ENCODE results near the gene MAST2.

Gene MAST2

DNA sequence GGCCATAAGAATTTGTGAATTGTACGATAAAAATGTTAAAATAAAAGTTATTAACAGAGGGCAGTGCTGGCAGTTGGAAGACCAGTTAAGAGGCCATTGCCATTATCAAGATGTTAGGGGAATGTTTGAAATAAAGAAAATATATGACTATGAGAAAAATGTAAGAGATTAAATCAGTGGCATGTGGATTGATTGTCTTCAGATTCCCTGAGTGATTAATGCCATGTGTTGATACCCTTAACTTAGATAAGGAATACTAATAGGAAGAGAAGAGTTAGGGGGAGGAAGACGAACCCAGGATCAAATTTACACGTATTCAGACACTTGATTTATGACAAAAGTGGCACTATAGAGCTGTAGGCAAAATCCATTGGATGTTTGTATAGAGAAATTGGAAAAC, 173.2 kb downstream of the MAST2 start:
- DNase-seq (ENCODE audit: low read depth) = no peak
- no peak overlapping the region for H3K4me3 ChIP-seq (ENCODE audit: low read depth, low read length)
- in situ Hi-C loops (cut with HindIII; ENCODE audit: low sequenced_read_pairs) = no loop called here
- TF ChIP-seq, protein P1, sequence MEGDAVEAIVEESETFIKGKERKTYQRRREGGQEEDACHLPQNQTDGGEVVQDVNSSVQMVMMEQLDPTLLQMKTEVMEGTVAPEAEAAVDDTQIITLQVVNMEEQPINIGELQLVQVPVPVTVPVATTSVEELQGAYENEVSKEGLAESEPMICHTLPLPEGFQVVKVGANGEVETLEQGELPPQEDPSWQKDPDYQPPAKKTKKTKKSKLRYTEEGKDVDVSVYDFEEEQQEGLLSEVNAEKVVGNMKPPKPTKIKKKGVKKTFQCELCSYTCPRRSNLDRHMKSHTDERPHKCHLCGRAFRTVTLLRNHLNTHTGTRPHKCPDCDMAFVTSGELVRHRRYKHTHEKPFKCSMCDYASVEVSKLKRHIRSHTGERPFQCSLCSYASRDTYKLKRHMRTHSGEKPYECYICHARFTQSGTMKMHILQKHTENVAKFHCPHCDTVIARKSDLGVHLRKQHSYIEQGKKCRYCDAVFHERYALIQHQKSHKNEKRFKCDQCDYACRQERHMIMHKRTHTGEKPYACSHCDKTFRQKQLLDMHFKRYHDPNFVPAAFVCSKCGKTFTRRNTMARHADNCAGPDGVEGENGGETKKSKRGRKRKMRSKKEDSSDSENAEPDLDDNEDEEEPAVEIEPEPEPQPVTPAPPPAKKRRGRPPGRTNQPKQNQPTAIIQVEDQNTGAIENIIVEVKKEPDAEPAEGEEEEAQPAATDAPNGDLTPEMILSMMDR (IDR thresholded peaks at IDR 0.05; ENCODE audit: low read depth, low read length, missing control alignments) = no peak

- TF ChIP-seq, protein P1 (IDR thresholded peaks at IDR 0.05; ENCODE audit: low read depth, low read length, missing control alignments) = no peak
- in situ Hi-C loops (cut with HindIII; ENCODE audit: low sequenced_read_pairs) = no loop called here
- no peak for DNase-seq (ENCODE audit: low read depth)
- no peak overlapping the region for H3K4me3 ChIP-seq (ENCODE audit: low read depth, low read length)
Observed at GRCh38 chr1:45979074-45979777, 175.8 kb downstream of the MAST2 start.

GRCh38 chr1:45979778-45980176, 176.4 kb downstream of the MAST2 start:
- in situ Hi-C loops (cut with HindIII; ENCODE audit: low sequenced_read_pairs) = no loop called here
- no peak for DNase-seq (ENCODE audit: low read depth)
- TF ChIP-seq, protein P1 (IDR thresholded peaks at IDR 0.05; ENCODE audit: low read depth, low read length, missing control alignments) = no peak
- no peak overlapping the region for H3K4me3 ChIP-seq (ENCODE audit: low read depth, low read length)

DNA sequence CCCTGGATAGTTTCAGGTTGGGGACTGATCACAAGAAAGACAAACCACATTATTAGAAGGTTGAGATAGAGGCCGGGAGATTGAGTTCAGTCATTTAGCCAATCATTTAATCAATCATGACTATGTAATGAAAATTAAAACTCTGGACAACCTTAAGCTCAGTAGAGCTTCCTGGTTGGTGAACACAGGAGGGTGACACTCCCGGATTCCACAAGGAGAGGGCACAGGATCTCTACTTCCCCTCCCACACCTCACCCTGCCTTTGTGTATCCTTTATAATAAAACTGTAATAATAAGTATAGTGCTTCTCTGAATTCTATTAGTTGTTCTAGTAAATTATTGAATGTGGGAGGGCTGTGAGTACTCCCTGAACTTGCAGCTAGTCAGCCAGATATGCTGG, 178.9 kb downstream of the MAST2 start:
- TF ChIP-seq, protein P1 (IDR thresholded peaks at IDR 0.05; ENCODE audit: low read depth, low read length, missing control alignments) = no peak
- no peak overlapping the region for H3K4me3 ChIP-seq (ENCODE audit: low read depth, low read length)
- in situ Hi-C loops (cut with HindIII; ENCODE audit: low sequenced_read_pairs) = no loop called here
- DNase-seq (ENCODE audit: low read depth) = no peak

DNA sequence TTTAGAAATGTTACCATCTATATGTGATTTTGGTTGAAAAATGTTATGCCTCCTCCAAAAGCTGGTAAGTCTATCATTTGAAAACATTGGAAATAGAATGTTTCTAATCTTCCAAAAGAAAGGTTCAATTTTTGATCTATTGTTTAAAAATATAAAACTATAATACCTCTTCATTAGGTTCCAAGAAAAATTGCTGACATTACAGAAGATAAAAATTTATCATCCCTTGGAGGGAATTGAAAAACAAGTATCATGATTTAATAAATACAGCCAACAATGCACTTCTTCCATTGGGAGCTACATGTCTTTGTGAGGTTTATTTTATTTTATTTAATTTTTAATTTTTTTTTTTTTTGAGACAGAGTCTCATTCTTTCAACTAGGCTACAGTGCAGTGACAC, 180.6 kb downstream of the MAST2 start:
- H3K4me3 ChIP-seq (ENCODE audit: low read depth, low read length) = no peak overlapping the region
- DNase-seq (ENCODE audit: low read depth) = no peak
- in situ Hi-C loops (cut with HindIII; ENCODE audit: low sequenced_read_pairs) = no loop called here
- TF ChIP-seq, protein P1 (IDR thresholded peaks at IDR 0.05; ENCODE audit: low read depth, low read length, missing control alignments) = no peak

- no peak overlapping the region for H3K4me3 ChIP-seq (ENCODE audit: low read depth, low read length)
- TF ChIP-seq, protein P1 (IDR thresholded peaks at IDR 0.05; ENCODE audit: low read depth, low read length, missing control alignments) = no peak
- in situ Hi-C loops (cut with HindIII; ENCODE audit: low sequenced_read_pairs) = no loop called here
- DNase-seq (ENCODE audit: low read depth) = no peak
Observed at GRCh38 chr1:45987204-45987603, 183.8 kb downstream of the MAST2 start.
